Lower leg skin (tissue), 4 donors: ENCODE data around the gene BRD3. TPM values are rescaled to one million over a fixed set of nuclear protein-coding genes. Genes with fewer than 3 reads are reported as not detected.

Experiments
- DNase-seq, 2 donors: peaks; one replicate each; pipeline ENCODE4 v3.0.0-alpha.2; 2019; ENCODE audit warnings: low spot score in 2 of 2
- H3K4me3 ChIP-seq: fragments of 200-600 bp; sonication (generic); 2 replicates; pipeline ENCODE4 v1.5.1; 2017; ENCODE audit warnings: mild to moderate bottlenecking, low read depth; ENCODE audit not compliant: poor library complexity, severe bottlenecking
- CTCF ChIP-seq, 3 donors: fragments of 450-650 bp; IDR thresholded peaks; one replicate each; pipeline ENCODE4 v1.5.1; 2016; ENCODE audit warnings: antibody characterized with exemption in 3 of 3, mild to moderate bottlenecking in 3 of 3, moderate library complexity in 2 of 3
- POLR2A ChIP-seq, 2 donors: fragments of 450-650 bp; IDR thresholded peaks; one replicate each; pipeline ENCODE4 v1.6.1; 2016 to 2017; ENCODE audit warnings: antibody characterized with exemption in 2 of 2, mild to moderate bottlenecking in 1 of 2, moderate library complexity in 1 of 2
- WGBS, 2 donors: methylation state at CpG; one replicate each; pipeline ENCODE4 v1.1.5; 2018; 5-methylcytosine and 5-hydroxymethylcytosine counted together
- intact Hi-C: fragments of 100-400 bp; cut with DNase I; formaldehyde crosslinking; loops from one replicate; pipeline ENCODE4 v1.15.0; 2023; ENCODE audit warnings: low total_unique reads
- total RNA-seq, 4 donors: library from RNA; depleted of rRNA; stranded (reverse); fragments of >200 nt; gene quantifications; one replicate each; pipeline ENCODE4 v1.1.0, GENCODE V29; 2016

Gene BRD3
- total RNA-seq, 4 donors from 2014 or later, result 18.5 to 59.9 (median 26.7) TPM

GRCh38 chr9:134051319-134051718 lies 16.5 kb downstream of the BRD3 start:
- 89 to 90% methylated on average over 16 of the region's 16 CpGs for WGBS, 2 donors
- DNase-seq, result no peak
- TF ChIP-seq POLR2A (IDR thresholded peaks at IDR 0.05), result no peak
- TF ChIP-seq CTCF (IDR thresholded peaks at IDR 0.05), result no peak
- no peak overlapping the region for H3K4me3 ChIP-seq
- intact Hi-C loops, result no loop called here

GRCh38 chr9:134050726-134051125 lies 17.1 kb downstream of the BRD3 start:
- H3K4me3 ChIP-seq, result no peak overlapping the region
- intact Hi-C loops, result no loop called here
- 89 to 95% methylated on average over 11 to 14 of the region's 14 CpGs for WGBS, 2 donors
- no peak for DNase-seq
- TF ChIP-seq CTCF (IDR thresholded peaks at IDR 0.05) (no peak), POLR2A (IDR thresholded peaks at IDR 0.05) (no peak)

GRCh38 chr9:134049772-134050588 lies 17.8 kb downstream of the BRD3 start:
- WGBS, 2 donors, result 76 to 81% methylated on average over 25 to 28 of the region's 28 CpGs
- intact Hi-C loops, result no loop called here

GRCh38 chr9:134049236-134049635 lies 18.6 kb downstream of the BRD3 start:
- 48 to 62% methylated on average over 16 to 20 of the region's 20 CpGs for WGBS, 2 donors
- no peak for TF ChIP-seq POLR2A (IDR thresholded peaks at IDR 0.05)
- TF ChIP-seq CTCF (IDR thresholded peaks at IDR 0.05), result no peak
- no peak for DNase-seq

More at GRCh38 chr9:134049772-134050588, 17.8 kb downstream of the BRD3 start:
- H3K4me3 ChIP-seq, result no peak overlapping the region
- DNase-seq, result no peak
- no peak for TF ChIP-seq POLR2A (IDR thresholded peaks at IDR 0.05)
- no peak for TF ChIP-seq CTCF (IDR thresholded peaks at IDR 0.05)

GRCh38 chr9:134048582-134048968 lies 19.3 kb downstream of the BRD3 start:
- intact Hi-C loops, result no loop called here
- 85 to 90% methylated on average over 8 to 12 of the region's 12 CpGs for WGBS, 2 donors
- no peak for TF ChIP-seq CTCF (IDR thresholded peaks at IDR 0.05)
- no peak for TF ChIP-seq POLR2A (IDR thresholded peaks at IDR 0.05)
- no peak for DNase-seq
- no peak overlapping the region for H3K4me3 ChIP-seq

More at GRCh38 chr9:134049236-134049635, 18.6 kb downstream of the BRD3 start:
- intact Hi-C loops, result no loop called here
- no peak overlapping the region for H3K4me3 ChIP-seq
